Stomach (tissue), 9 donors: ENCODE data around the gene SCFD2. TPM values are rescaled to one million over a fixed set of nuclear protein-coding genes. Genes with fewer than 3 reads are reported as not detected.

Source experiments
- DNase-seq, 2 donors: peaks; one replicate each; pipeline versions ENCODE4 v3.0.0 to v3.0.0-alpha.2; 2013 to 2019
- H3K27ac ChIP-seq, 5 donors: fragments of 200-600 bp in 4 of 5; sonication (generic) in 4 of 5; one replicate each; pipeline ENCODE4 v1.5.1; 2013 to 2019; ENCODE audit warnings: mild to moderate bottlenecking in 1 of 5, moderate library complexity in 1 of 5
- H3K27me3 ChIP-seq, 3 donors: fragments of 200-600 bp; sonication (generic); one replicate each; pipeline ENCODE4 v1.5.1; 2017 to 2019; ENCODE audit warnings: mixed run types in 1 of 3
- H3K36me3 ChIP-seq, 4 donors: fragments of 200-600 bp; sonication (generic); 1 replicate in 3 of 4; 2 replicates in 1 of 4; pipeline ENCODE4 v1.5.1; 2016 to 2019
- H3K4me1 ChIP-seq, 4 donors: fragments of 200-600 bp; sonication (generic); one replicate each; pipeline ENCODE4 v1.5.1; 2016 to 2019
- H3K4me3 ChIP-seq, 4 donors: fragments of 200-600 bp; sonication (generic) in 3 of 4; one replicate each; pipeline ENCODE4 v1.5.1; 2016 to 2019; ENCODE audit warnings: mild to moderate bottlenecking in 1 of 4
- H3K9me3 ChIP-seq, 4 donors: fragments of 200-600 bp; sonication (generic); one replicate each; pipeline ENCODE4 v1.5.1; 2016 to 2019
- EP300 ChIP-seq: sonication (generic); formaldehyde crosslinking; IDR thresholded peaks from one replicate; pipeline ENCODE4 v1.6.1; 2017; ENCODE audit warnings: antibody characterized with exemption
- POLR2A ChIP-seq, 4 donors: fragments of 450-650 bp; IDR thresholded peaks; one replicate each; pipeline ENCODE4 v1.6.1; 2016; ENCODE audit warnings: antibody characterized with exemption in 4 of 4, control low read depth in 2 of 4, mild to moderate bottlenecking in 1 of 4, moderate library complexity in 1 of 4
- POLR2AphosphoS5 ChIP-seq, 3 donors: sonication (generic); formaldehyde crosslinking; IDR thresholded peaks; one replicate each; pipeline ENCODE4 v1.6.1; 2016; ENCODE audit warnings: antibody characterized with exemption in 3 of 3
- WGBS, 5 donors: extraction: QIAGEN DNeasy Blood & Tissue Kit in 3 of 5; methylation state at CpG; one replicate each; pipeline versions ENCODE4 v1.1.5 to v1.1.7; 2013 to 2018; 5-methylcytosine and 5-hydroxymethylcytosine counted together
- intact Hi-C: fragments of 100-400 bp; cut with DNase I; formaldehyde crosslinking; loops from one replicate; pipeline ENCODE4 v1.15.1; 2023; ENCODE audit warnings: low total_unique reads
- polyA plus RNA-seq, 3 donors: library from polyadenylated mRNA; stranded (reverse); fragments of 200-250 nt; gene quantifications; one replicate each; pipeline ENCODE4 v1.2.3, GENCODE V29; 2013
- total RNA-seq, 5 donors: library from RNA; depleted of rRNA; stranded (reverse); fragments of >200 nt; gene quantifications; one replicate each; pipeline versions ENCODE4 v1.1.0 to v1.2.3, GENCODE V29; 2014 to 2016
- TF ChIP-seq, protein P1 (sequence below), 7 experiments: fragments of 450-650 bp in 4 of 7; fragments of 200-600 bp in 3 of 7; sonication (generic) in 3 of 7; IDR thresholded peaks; one replicate each; pipeline ENCODE4 v1.5.1; 2016 to 2019; ENCODE audit warnings: antibody characterized with exemption in 7 of 7, control low read depth in 2 of 7, mild to moderate bottlenecking in 1 of 7
- donor health status: healthy with polysubstance abuse.
- donor health status: Bipolar disorder and iron deficiency.
- donor health status: healthy.

Gene SCFD2
- total and polyA plus RNA-seq, 8 donors, result 2.9 to 40.2 (median 11.1) TPM

DNA sequence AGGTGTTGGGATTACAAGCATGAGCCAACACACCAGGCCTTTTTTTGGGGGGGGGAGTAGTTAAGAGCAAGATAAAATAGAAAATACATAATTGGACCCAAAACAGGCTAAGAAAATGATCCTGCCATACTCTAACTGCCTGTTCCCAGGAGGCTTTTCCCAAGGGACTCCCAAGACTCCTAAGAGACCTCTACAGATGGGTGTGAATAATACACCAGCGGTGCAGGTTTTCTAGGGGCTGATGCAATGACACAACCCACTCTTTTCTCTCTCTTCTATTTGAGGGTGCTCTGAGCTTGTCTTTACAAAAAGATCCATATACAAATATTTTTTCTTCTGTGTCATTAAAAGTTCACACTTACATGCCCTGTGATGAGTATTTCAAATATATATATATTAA, 386.8 kb downstream of the SCFD2 start:
- peak in 1 of 2 donors; percentile 22 for DNase-seq
- Histone ChIP-seq H3K27me3 (no peaks in the 10 kb centered on the region), H3K4me3 (no peak overlapping the region), H3K4me1 (peaks cover 3 to 19% (median 10%) of the 10 kb centered on the region in 4 donors), H3K36me3 (no peaks in the 10 kb centered on the region), H3K9me3 (no peaks in the 10 kb centered on the region), H3K27ac (no peak overlapping the region)
- 76 to 96% (median 93%) methylated on average over 1 of the region's 1 CpG for WGBS, 5 donors
- TF ChIP-seq EP300, result no peak
- no peak for TF ChIP-seq POLR2AphosphoS5 (IDR thresholded peaks at IDR 0.05)
- TF ChIP-seq, protein P1, sequence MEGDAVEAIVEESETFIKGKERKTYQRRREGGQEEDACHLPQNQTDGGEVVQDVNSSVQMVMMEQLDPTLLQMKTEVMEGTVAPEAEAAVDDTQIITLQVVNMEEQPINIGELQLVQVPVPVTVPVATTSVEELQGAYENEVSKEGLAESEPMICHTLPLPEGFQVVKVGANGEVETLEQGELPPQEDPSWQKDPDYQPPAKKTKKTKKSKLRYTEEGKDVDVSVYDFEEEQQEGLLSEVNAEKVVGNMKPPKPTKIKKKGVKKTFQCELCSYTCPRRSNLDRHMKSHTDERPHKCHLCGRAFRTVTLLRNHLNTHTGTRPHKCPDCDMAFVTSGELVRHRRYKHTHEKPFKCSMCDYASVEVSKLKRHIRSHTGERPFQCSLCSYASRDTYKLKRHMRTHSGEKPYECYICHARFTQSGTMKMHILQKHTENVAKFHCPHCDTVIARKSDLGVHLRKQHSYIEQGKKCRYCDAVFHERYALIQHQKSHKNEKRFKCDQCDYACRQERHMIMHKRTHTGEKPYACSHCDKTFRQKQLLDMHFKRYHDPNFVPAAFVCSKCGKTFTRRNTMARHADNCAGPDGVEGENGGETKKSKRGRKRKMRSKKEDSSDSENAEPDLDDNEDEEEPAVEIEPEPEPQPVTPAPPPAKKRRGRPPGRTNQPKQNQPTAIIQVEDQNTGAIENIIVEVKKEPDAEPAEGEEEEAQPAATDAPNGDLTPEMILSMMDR (IDR thresholded peaks at IDR 0.05), result no peak
- TF ChIP-seq POLR2A (IDR thresholded peaks at IDR 0.05), result no peak
- intact Hi-C loops, result no loop called here

DNA sequence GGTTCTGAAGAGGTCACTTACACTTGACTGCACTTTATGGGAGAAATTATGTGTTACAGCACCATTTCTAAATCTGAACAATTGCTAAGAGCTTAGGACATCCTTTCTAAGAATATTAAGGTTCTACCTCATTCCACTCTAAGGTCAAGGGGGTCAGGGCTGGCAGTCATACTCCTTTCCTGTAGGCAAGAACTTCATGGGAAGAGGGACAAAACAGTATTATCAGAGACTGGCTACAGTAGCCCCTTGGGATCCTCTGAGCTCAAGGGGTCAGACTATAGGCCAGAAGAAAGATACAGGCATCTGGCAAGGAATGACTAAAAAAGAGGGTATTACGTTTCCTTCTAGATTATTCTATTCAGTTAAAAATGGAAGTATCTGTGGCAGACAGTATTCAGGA, 388.6 kb downstream of the SCFD2 start:
- intact Hi-C loops, result no loop called here
- WGBS, 5 donors, result 79 to 90% (median 83%) methylated on average over 1 of the region's 1 CpG
- DNase-seq, result no peak
- no peaks in the 10 kb centered on the region for H3K9me3 ChIP-seq
- no peak overlapping the region for H3K4me3 ChIP-seq
- H3K4me1 ChIP-seq, result peaks cover 0 to 1% (median 0%) of the 10 kb centered on the region in 4 donors
- no peaks in the 10 kb centered on the region for H3K36me3 ChIP-seq
- H3K27me3 ChIP-seq, result no peaks in the 10 kb centered on the region
- no peak overlapping the region for H3K27ac ChIP-seq
- TF ChIP-seq POLR2A (IDR thresholded peaks at IDR 0.05), result no peak
- TF ChIP-seq, protein P1 (IDR thresholded peaks at IDR 0.05), result no peak
- TF ChIP-seq EP300, result no peak
- TF ChIP-seq POLR2AphosphoS5 (IDR thresholded peaks at IDR 0.05), result no peak

DNA sequence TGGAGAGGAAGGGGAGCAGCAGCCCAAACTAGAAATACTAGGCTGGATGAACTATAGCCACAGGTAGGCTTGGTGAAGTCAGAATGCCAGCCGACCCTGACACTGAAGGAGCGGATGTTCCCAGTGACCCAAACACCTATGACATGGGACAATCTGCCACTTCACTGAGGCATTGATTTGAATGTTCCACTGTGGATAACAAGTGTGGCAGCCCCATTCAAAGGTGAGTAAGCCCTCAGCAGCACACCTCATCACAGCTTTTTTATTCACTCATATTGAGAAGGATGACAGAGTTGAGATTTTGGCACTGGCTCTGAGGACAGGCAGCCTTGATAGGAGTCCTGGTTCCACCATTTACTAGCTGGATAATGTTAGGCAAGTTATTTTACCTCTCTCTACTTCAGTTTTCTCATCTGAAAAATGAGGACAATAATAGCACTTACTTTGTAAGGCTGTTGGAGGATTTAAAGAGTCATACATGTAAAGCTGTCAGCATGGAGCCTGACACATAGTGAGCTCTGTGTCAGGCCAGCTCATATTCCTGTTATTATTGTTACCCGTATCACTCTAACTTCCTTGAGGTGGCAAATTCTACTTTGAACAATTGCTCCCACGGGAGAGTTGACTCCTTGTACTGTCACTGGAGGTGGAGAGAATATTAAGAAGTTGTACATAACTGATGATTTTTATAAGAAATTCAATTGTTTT, 389.2 kb downstream of the SCFD2 start:
- H3K4me1 ChIP-seq, result no peaks in the 10 kb centered on the region
- H3K27ac ChIP-seq, result no peak overlapping the region
- WGBS, 5 donors, result 81 to 85% (median 85%) methylated on average over 4 of the region's 4 CpGs
- H3K27me3 ChIP-seq, result no peaks in the 10 kb centered on the region
- DNase-seq, result no peak
- no peaks in the 10 kb centered on the region for H3K36me3 ChIP-seq
- no peak overlapping the region for H3K4me3 ChIP-seq
- no peaks in the 10 kb centered on the region for H3K9me3 ChIP-seq
- intact Hi-C loops, result no loop called here
- TF ChIP-seq POLR2AphosphoS5 (IDR thresholded peaks at IDR 0.05) (no peak), POLR2A (IDR thresholded peaks at IDR 0.05) (no peak), EP300 (no peak)
- TF ChIP-seq, protein P1 (IDR thresholded peaks at IDR 0.05), result no peak

DNA sequence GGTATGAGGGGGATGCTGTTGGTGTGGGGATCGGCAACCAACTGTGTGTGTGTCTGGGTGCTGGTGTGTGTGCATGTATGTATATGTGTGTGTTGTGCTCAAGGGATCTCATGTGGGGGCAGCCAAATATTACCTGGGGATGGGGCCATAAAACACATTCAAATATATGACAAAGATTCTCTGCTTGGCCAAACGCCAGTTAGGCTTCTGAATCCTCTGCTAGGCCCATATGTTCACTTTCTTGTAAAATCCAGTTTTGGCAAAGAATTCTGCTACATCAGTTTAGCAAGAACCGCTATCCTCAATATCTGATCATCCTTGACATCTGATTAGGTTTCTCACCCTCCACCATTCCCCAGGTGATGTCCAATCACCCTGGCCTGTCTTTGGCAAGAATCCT, 397.2 kb downstream of the SCFD2 start:
- Histone ChIP-seq H3K4me1 (peaks cover 0 to 7% (median 0%) of the 10 kb centered on the region in 4 donors), H3K4me3 (no peak overlapping the region), H3K9me3 (peaks cover 0 to 8% (median 0%) of the 10 kb centered on the region in 4 donors), H3K27ac (no peak overlapping the region), H3K27me3 (no peaks in the 10 kb centered on the region), H3K36me3 (no peaks in the 10 kb centered on the region)
- WGBS, 5 donors, result 93 to 97% (median 95%) methylated on average over 3 of the region's 3 CpGs
- intact Hi-C loops, result loop anchor here (10.0 kb wide), 1 partner anchor 754 kb away; no protein-coding TSS in a partner anchor
- DNase-seq, result no peak
- TF ChIP-seq POLR2AphosphoS5 (IDR thresholded peaks at IDR 0.05) (no peak), POLR2A (IDR thresholded peaks at IDR 0.05) (no peak), EP300 (no peak)
- TF ChIP-seq, protein P1 (IDR thresholded peaks at IDR 0.05), result no peak
